ENCODE measurements around the gene ERC2. TPM values are rescaled to one million over a fixed set of nuclear protein-coding genes. Genes with fewer than 3 reads are reported as not detected.

ERC2 gene
- total RNA-seq, 1 donor = 0.36 TPM

DNA sequence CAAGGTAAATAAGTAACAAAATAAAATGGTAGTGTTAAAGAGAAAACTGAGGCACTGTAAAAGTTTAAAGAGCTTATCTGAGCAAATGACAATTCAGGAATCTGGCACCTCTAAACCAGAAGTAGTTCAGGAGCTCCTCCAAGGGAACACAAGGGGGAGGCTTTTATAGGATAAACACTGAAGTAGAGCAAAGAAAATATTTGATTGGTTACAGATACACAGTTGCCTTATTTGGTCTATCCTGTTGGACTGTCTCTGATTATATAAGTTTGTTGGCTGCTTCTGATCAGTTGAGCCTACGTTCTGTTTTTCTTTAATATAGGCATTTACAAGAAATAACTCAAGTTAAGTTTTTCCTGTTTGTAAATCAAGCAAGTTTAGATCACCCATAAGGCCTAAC is 146.9 kb downstream of the ERC2 start:
- Histone ChIP-seq H3K27ac (ENCODE audit: low read depth, low read length) (no peak overlapping the region), H3K36me3 (ENCODE audit: insufficient read depth, low read length) (no peaks in the 10 kb centered on the region), H3K27me3 (ENCODE audit: insufficient read depth, low read length) (no peaks in the 10 kb centered on the region), H4K20me1 (ENCODE audit: insufficient read depth, low read length) (no peaks in the 10 kb centered on the region), H3K4me3 (ENCODE audit: insufficient read depth, low read length) (no peak overlapping the region), H3K4me1 (ENCODE audit: insufficient read depth, low read length) (peaks cover 3% of the 10 kb centered on the region), H2AFZ (ENCODE audit: low read length) (no peak overlapping the region), H3K79me2 (ENCODE audit: insufficient read depth, low read length) (no peaks in the 10 kb centered on the region), H3K9me3 (ENCODE audit: low read depth, low read length) (no peaks in the 10 kb centered on the region), H3K4me2 (ENCODE audit: insufficient read depth, low read length) (no peak overlapping the region)
- TF ChIP-seq, protein P1, sequence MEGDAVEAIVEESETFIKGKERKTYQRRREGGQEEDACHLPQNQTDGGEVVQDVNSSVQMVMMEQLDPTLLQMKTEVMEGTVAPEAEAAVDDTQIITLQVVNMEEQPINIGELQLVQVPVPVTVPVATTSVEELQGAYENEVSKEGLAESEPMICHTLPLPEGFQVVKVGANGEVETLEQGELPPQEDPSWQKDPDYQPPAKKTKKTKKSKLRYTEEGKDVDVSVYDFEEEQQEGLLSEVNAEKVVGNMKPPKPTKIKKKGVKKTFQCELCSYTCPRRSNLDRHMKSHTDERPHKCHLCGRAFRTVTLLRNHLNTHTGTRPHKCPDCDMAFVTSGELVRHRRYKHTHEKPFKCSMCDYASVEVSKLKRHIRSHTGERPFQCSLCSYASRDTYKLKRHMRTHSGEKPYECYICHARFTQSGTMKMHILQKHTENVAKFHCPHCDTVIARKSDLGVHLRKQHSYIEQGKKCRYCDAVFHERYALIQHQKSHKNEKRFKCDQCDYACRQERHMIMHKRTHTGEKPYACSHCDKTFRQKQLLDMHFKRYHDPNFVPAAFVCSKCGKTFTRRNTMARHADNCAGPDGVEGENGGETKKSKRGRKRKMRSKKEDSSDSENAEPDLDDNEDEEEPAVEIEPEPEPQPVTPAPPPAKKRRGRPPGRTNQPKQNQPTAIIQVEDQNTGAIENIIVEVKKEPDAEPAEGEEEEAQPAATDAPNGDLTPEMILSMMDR (IDR thresholded peaks at IDR 0.05; ENCODE audit: extremely low read depth, low read depth, low read length) = no peak
- DNase-seq (ENCODE audit: insufficient read length, low spot score, missing footprints) = no peak

DNA sequence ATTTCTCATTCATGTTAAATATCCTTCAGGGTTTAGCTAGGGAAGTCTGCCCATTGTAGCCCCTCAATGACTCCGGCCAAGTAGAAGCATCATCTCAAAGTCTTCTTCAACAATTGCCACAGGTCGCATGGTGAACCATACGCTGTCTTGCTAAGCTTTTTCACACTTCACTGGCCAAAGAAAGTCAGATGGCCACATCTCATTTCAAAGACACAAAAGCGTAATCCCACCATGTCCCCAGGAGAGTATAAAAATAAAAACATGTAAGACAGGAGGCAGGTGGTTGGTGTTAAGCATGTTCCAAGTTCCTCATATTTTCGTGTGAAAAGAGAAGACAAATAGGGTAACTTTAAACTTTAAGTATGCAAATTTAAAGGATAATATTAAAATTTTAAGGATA is 147.4 kb downstream of the ERC2 start:
- H3K79me2 ChIP-seq (ENCODE audit: insufficient read depth, low read length) = no peaks in the 10 kb centered on the region
- DNase-seq (ENCODE audit: insufficient read length, low spot score, missing footprints) = no peak
- H3K27me3 ChIP-seq (ENCODE audit: insufficient read depth, low read length) = no peaks in the 10 kb centered on the region
- H2AFZ ChIP-seq (ENCODE audit: low read length) = no peak overlapping the region
- H3K4me1 ChIP-seq (ENCODE audit: insufficient read depth, low read length) = peaks cover 3% of the 10 kb centered on the region
- no peak overlapping the region for H3K27ac ChIP-seq (ENCODE audit: low read depth, low read length)
- H3K4me3 ChIP-seq (ENCODE audit: insufficient read depth, low read length) = no peak overlapping the region
- H4K20me1 ChIP-seq (ENCODE audit: insufficient read depth, low read length) = no peaks in the 10 kb centered on the region
- no peaks in the 10 kb centered on the region for H3K36me3 ChIP-seq (ENCODE audit: insufficient read depth, low read length)
- no peaks in the 10 kb centered on the region for H3K9me3 ChIP-seq (ENCODE audit: low read depth, low read length)
- TF ChIP-seq, protein P1 (IDR thresholded peaks at IDR 0.05; ENCODE audit: extremely low read depth, low read depth, low read length) = no peak
- H3K4me2 ChIP-seq (ENCODE audit: insufficient read depth, low read length) = no peak overlapping the region

DNA sequence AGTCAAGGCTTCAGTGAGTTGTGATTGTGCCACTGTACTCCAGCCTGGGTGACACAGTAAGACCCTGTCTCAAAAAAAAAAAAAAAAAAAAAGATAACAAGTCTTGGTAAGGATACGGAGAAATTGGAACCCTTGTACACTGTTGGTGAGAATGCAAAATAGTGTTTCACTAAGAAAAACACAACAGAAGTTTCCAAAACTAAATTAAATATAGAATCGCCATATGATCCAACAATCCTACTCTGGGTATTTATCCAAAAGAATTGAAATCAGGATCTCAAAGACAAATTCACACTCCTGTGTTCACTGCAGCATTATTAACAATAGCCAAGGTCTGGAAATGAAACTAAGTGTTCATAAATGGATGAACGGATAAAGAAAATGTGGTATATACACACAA is 149.4 kb downstream of the ERC2 start:
- Histone ChIP-seq H2AFZ (ENCODE audit: low read length) (no peak overlapping the region), H3K9me3 (ENCODE audit: low read depth, low read length) (no peaks in the 10 kb centered on the region), H3K4me3 (ENCODE audit: insufficient read depth, low read length) (no peak overlapping the region), H3K27ac (ENCODE audit: low read depth, low read length) (no peak overlapping the region), H4K20me1 (ENCODE audit: insufficient read depth, low read length) (no peaks in the 10 kb centered on the region), H3K4me1 (ENCODE audit: insufficient read depth, low read length) (peaks cover 3% of the 10 kb centered on the region), H3K4me2 (ENCODE audit: insufficient read depth, low read length) (no peak overlapping the region), H3K79me2 (ENCODE audit: insufficient read depth, low read length) (no peaks in the 10 kb centered on the region), H3K27me3 (ENCODE audit: insufficient read depth, low read length) (no peaks in the 10 kb centered on the region), H3K36me3 (ENCODE audit: insufficient read depth, low read length) (no peaks in the 10 kb centered on the region)
- DNase-seq (ENCODE audit: insufficient read length, low spot score, missing footprints) = no peak
- TF ChIP-seq, protein P1 (IDR thresholded peaks at IDR 0.05; ENCODE audit: extremely low read depth, low read depth, low read length) = no peak

DNA sequence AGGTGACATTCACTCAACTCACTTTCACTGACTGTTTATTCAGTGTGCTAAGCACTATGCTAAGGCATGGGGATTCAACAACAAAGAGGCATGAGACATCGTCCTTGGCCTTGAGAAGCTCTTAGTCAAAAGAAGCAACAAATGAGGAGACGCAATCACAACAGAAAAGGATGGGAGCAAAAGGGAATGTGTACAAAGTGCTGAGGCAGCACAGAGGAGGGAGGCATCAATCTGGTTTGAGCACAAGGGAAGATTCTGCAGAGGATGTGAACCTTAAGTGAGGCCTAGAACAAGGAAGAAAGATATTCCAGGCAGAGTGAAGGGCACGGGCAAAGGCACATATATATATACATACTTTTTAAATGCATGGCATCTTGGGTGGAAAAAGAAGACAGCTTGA is 151.3 kb downstream of the ERC2 start:
- TF ChIP-seq, protein P1 (IDR thresholded peaks at IDR 0.05; ENCODE audit: extremely low read depth, low read depth, low read length) = no peak

More for the DNA sequence above, 151.3 kb downstream of the ERC2 start:
- Histone ChIP-seq H3K4me1 (ENCODE audit: insufficient read depth, low read length) (no peaks in the 10 kb centered on the region), H3K36me3 (ENCODE audit: insufficient read depth, low read length) (no peaks in the 10 kb centered on the region), H4K20me1 (ENCODE audit: insufficient read depth, low read length) (no peaks in the 10 kb centered on the region), H3K27ac (ENCODE audit: low read depth, low read length) (no peak overlapping the region), H3K9me3 (ENCODE audit: low read depth, low read length) (no peaks in the 10 kb centered on the region), H3K79me2 (ENCODE audit: insufficient read depth, low read length) (no peaks in the 10 kb centered on the region), H2AFZ (ENCODE audit: low read length) (no peak overlapping the region), H3K27me3 (ENCODE audit: insufficient read depth, low read length) (no peaks in the 10 kb centered on the region), H3K4me2 (ENCODE audit: insufficient read depth, low read length) (no peak overlapping the region), H3K4me3 (ENCODE audit: insufficient read depth, low read length) (no peak overlapping the region)
- DNase-seq (ENCODE audit: insufficient read length, low spot score, missing footprints) = no peak

All from osteoblast (primary cell).